Liver (tissue), 9 donors: ENCODE results near the gene TGM5. TPM values are rescaled to one million over a fixed set of nuclear protein-coding genes. Genes with fewer than 3 reads are reported as not detected.

Experiments used
- DNase-seq: peaks from one replicate; pipeline ENCODE4 v3.0.0-alpha.2; 2017; ENCODE audit warnings: low spot score
- H3K27ac ChIP-seq, 2 donors: one replicate each; pipeline ENCODE4 v1.7.0; 2013; ENCODE audit warnings: inconsistent platforms in 2 of 2, low read length in 2 of 2, control low read depth in 1 of 2, low read depth in 1 of 2, mild to moderate bottlenecking in 1 of 2
- H3K27me3 ChIP-seq, 4 donors: one replicate each; pipeline versions ENCODE4 v1.6.1 to v1.7.0; 2013; ENCODE audit warnings: low read length in 3 of 4, inconsistent platforms in 1 of 4, mild to moderate bottlenecking in 1 of 4, moderate library complexity in 1 of 4; ENCODE audit not compliant: control insufficient read depth in 4 of 4, insufficient read depth in 4 of 4
- H3K36me3 ChIP-seq, 4 donors: one replicate each; pipeline versions ENCODE4 v1.6.1 to v1.7.0; 2013; ENCODE audit warnings: low read length in 3 of 4, mild to moderate bottlenecking in 3 of 4, low read depth in 1 of 4, moderate library complexity in 1 of 4; ENCODE audit not compliant: control insufficient read depth in 4 of 4, insufficient read depth in 3 of 4
- H3K4me1 ChIP-seq, 4 donors: one replicate each; pipeline versions ENCODE4 v1.6.1 to v1.7.0; 2013; ENCODE audit warnings: low read length in 3 of 4, mild to moderate bottlenecking in 3 of 4, moderate library complexity in 1 of 4; ENCODE audit not compliant: control insufficient read depth in 4 of 4, insufficient read depth in 4 of 4
- H3K4me3 ChIP-seq, 3 donors: one replicate each; pipeline versions ENCODE4 v1.6.1 to v1.7.0; 2013; ENCODE audit warnings: low read length in 3 of 3, control low read depth in 1 of 3, low read depth in 1 of 3, mild to moderate bottlenecking in 1 of 3
- H3K9ac ChIP-seq, 2 donors: one replicate each; pipeline ENCODE4 v1.7.0; 2013; ENCODE audit warnings: low read length in 2 of 2, mild to moderate bottlenecking in 2 of 2, moderate library complexity in 2 of 2, control low read depth in 1 of 2, low read depth in 1 of 2
- H3K9me3 ChIP-seq, 4 donors: one replicate each; pipeline versions ENCODE4 v1.6.1 to v1.7.0; 2013; ENCODE audit warnings: low read length in 3 of 4; ENCODE audit not compliant: control insufficient read depth in 4 of 4
- CTCF ChIP-seq: fragments of 150-350 bp; IDR thresholded peaks from 2 replicates; pipeline ENCODE4 v1.5.1; 2017; ENCODE audit warnings: improper control_type of control experiment, low read depth, low read length; ENCODE audit not compliant: missing input control
- EGR1 ChIP-seq, 2 donors: IDR thresholded peaks; 2 replicates each; pipeline ENCODE4 v1.6.1; 2016 to 2018; ENCODE audit warnings: antibody characterized with exemption in 2 of 2, low read depth in 2 of 2
- FOXA1 ChIP-seq: IDR thresholded peaks from 2 replicates; pipeline ENCODE4 v1.6.1; 2016; ENCODE audit warnings: antibody characterized with exemption
- FOXA2 ChIP-seq: IDR thresholded peaks from 2 replicates; pipeline ENCODE4 v1.6.1; 2016; ENCODE audit warnings: antibody characterized with exemption
- GABPA ChIP-seq, 2 donors: IDR thresholded peaks in 1 of 2; conservative IDR thresholded peaks in 1 of 2; 2 replicates each; pipeline ENCODE4 v1.6.1; 2016; ENCODE audit warnings: antibody characterized with exemption in 2 of 2, mild to moderate bottlenecking in 1 of 2, moderate library complexity in 1 of 2
- HNF4A ChIP-seq, 2 donors: conservative IDR thresholded peaks; 2 replicates each; pipeline ENCODE4 v1.6.1; 2016; ENCODE audit warnings: antibody characterized with exemption in 2 of 2, mild to moderate bottlenecking in 2 of 2
- HNF4G ChIP-seq: IDR thresholded peaks from 2 replicates; pipeline ENCODE4 v1.6.1; 2016; ENCODE audit warnings: antibody characterized with exemption
- JUND ChIP-seq, 2 donors: IDR thresholded peaks; 2 replicates each; pipeline ENCODE4 v1.6.1; 2016; ENCODE audit warnings: antibody characterized with exemption in 2 of 2
- NR2F2 ChIP-seq: IDR thresholded peaks from 2 replicates; pipeline ENCODE4 v1.6.1; 2016; ENCODE audit warnings: antibody characterized with exemption
- RAD21 ChIP-seq, 2 donors: IDR thresholded peaks; 2 replicates each; pipeline ENCODE4 v1.6.1; 2016; ENCODE audit warnings: antibody characterized with exemption in 2 of 2, mild to moderate bottlenecking in 2 of 2
- REST ChIP-seq: IDR thresholded peaks from 2 replicates; pipeline ENCODE4 v1.6.1; 2016; ENCODE audit warnings: antibody characterized with exemption, mild to moderate bottlenecking
- RXRA ChIP-seq, 2 donors: IDR thresholded peaks; 2 replicates each; pipeline ENCODE4 v1.6.1; 2017 to 2018; ENCODE audit warnings: antibody characterized with exemption in 2 of 2, mild to moderate bottlenecking in 1 of 2
- SP1 ChIP-seq: IDR thresholded peaks from 2 replicates; pipeline ENCODE4 v1.6.1; 2018; ENCODE audit warnings: antibody characterized with exemption, mild to moderate bottlenecking
- TAF1 ChIP-seq: conservative IDR thresholded peaks from 2 replicates; pipeline ENCODE4 v1.6.1; 2016; ENCODE audit warnings: antibody characterized with exemption, mild to moderate bottlenecking
- ZBTB33 ChIP-seq: IDR thresholded peaks from 2 replicates; pipeline ENCODE4 v1.6.1; 2016; ENCODE audit warnings: antibody characterized with exemption
- WGBS: extraction: QIAGEN DNeasy Blood & Tissue Kit; methylation state at CpG from one replicate; pipeline ENCODE4 v1.1.7; 2013; 5-methylcytosine and 5-hydroxymethylcytosine counted together
- polyA plus RNA-seq, 2 donors: library from polyadenylated mRNA; stranded (reverse) in 1 of 2; unstranded in 1 of 2; fragments of 200-250 nt in 1 of 2; fragments of >200 nt in 1 of 2; fragmentation: Nextera tagmentation in 1 of 2; extraction: Ambion mirVana in 1 of 2; gene quantifications; one replicate each; pipeline versions ENCODE4 v1.2.1 to v1.2.3, GENCODE V29; 2013 to 2015
- total RNA-seq, 2 donors: library from RNA; depleted of rRNA; stranded (reverse); fragments of >200 nt; gene quantifications; one replicate each; pipeline ENCODE4 v1.2.3, GENCODE V29; 2014
- donor health status: healthy.
- donor health status: healthy.
- donor health status: healthy.
- donor health status: healthy.
- donor health status: healthy.

The TGM5 gene
- total and polyA plus RNA-seq, 4 donors = not detected

- DNase-seq = no peak
- WGBS = 91% methylated on average over 6 of the region's 6 CpGs
- Histone ChIP-seq H3K27ac (no peak overlapping the region), H3K27me3 (no peaks in the 10 kb centered on the region), H3K9me3 (no peaks in the 10 kb centered on the region), H3K36me3 (no peaks in the 10 kb centered on the region), H3K4me1 (no peaks in the 10 kb centered on the region), H3K9ac (no peak overlapping the region), H3K4me3 (no peak overlapping the region)
- TF ChIP-seq NR2F2 (no peak), GABPA (IDR thresholded peaks at IDR 0.05 in 1 of 2, conservative IDR thresholded peaks at IDR 0.05 in 1 of 2) (no peak), RAD21 (IDR thresholded peaks at IDR 0.05) (no peak), HNF4A (conservative IDR thresholded peaks at IDR 0.05) (no peak), EGR1 (IDR thresholded peaks at IDR 0.05; ENCODE audit: low read depth in 2 of 2) (no peak), FOXA2 (no peak), REST (no peak), CTCF (no peak), HNF4G (no peak), SP1 (no peak), TAF1 (no peak), JUND (IDR thresholded peaks at IDR 0.05) (no peak)
These were observed 31.2 kb downstream of the TGM5 start for GRCh38 chr15:43235536-43235935.

GRCh38 chr15:43232289-43232874 lies 34.3 kb downstream of the TGM5 start:
- DNase-seq = no peak
- H3K9me3 ChIP-seq = no peaks in the 10 kb centered on the region
- no peak overlapping the region for H3K27ac ChIP-seq
- no peak overlapping the region for H3K9ac ChIP-seq
- no peaks in the 10 kb centered on the region for H3K36me3 ChIP-seq
- no peaks in the 10 kb centered on the region for H3K4me1 ChIP-seq
- H3K4me3 ChIP-seq = no peak overlapping the region
- 85% methylated on average over 3 of the region's 3 CpGs for WGBS
- H3K27me3 ChIP-seq = no peaks in the 10 kb centered on the region
- TF ChIP-seq GABPA (IDR thresholded peaks at IDR 0.05 in 1 of 2, conservative IDR thresholded peaks at IDR 0.05 in 1 of 2) (no peak), ZBTB33 (no peak), FOXA2 (no peak), FOXA1 (no peak), RXRA (IDR thresholded peaks at IDR 0.05) (no peak)
